Ovary (tissue), 3 donors: ENCODE results near the gene KCND1.

Experiments used
- CTCF ChIP-seq, 3 donors: fragments of 450-650 bp in 2 of 3; fragments of 200-600 bp in 1 of 3; IDR thresholded peaks; one replicate each; pipeline versions ENCODE4 v1.5.1 to v1.8.0; 2016 to 2022; ENCODE audit warnings: antibody characterized with exemption in 3 of 3, mild to moderate bottlenecking in 1 of 3
- EP300 ChIP-seq: sonication (generic); formaldehyde crosslinking; IDR thresholded peaks from one replicate; pipeline ENCODE4 v1.6.1; 2017; ENCODE audit warnings: antibody characterized with exemption
- POLR2A ChIP-seq: fragments of 450-650 bp; IDR thresholded peaks from one replicate; pipeline ENCODE4 v1.6.1; 2017; ENCODE audit warnings: antibody characterized with exemption, mild to moderate bottlenecking, moderate library complexity
- donor health status: DM: no; HTN: no; CAD: no.

GRCh38 chrX:48942895-48943294 lies 28.7 kb downstream of the KCND1 start:
- no peak for TF ChIP-seq CTCF (IDR thresholded peaks at IDR 0.05)
- no peak for TF ChIP-seq POLR2A
- no peak for TF ChIP-seq EP300
